Measurements from ENCODE around the gene ACACB.

Gene ACACB

GRCh38 chr12:109115758-109116610, at the start of gene ACACB:
TSS of gene ACACB (plus strand) at chr12:109116587. CDS start at chr12:109139406, 22,819 bp downstream.
- DNase-seq: no peak

- no peak for DNase-seq
Observed at GRCh38 chr12:109069307-109070271, 46.8 kb upstream of the ACACB start.

- DNase-seq: no peak
Observed at GRCh38 chr12:109074866-109075265, 41.5 kb upstream of the ACACB start.

- no peak for DNase-seq
Observed at GRCh38 chr12:109082751-109083150, 33.6 kb upstream of the ACACB start.

GRCh38 chr12:109084425-109084824, 32.0 kb upstream of the ACACB start:
- DNase-seq: no peak

GRCh38 chr12:109085590-109085989, 30.8 kb upstream of the ACACB start:
- no peak for DNase-seq

GRCh38 chr12:109087250-109087649, 29.1 kb upstream of the ACACB start:
- DNase-seq: no peak

GRCh38 chr12:109088818-109089217, 27.6 kb upstream of the ACACB start:
- no peak for DNase-seq

GRCh38 chr12:109089683-109090082, 26.7 kb upstream of the ACACB start:
- DNase-seq: no peak

- no peak for DNase-seq
Observed at GRCh38 chr12:109092497-109093021, 23.8 kb upstream of the ACACB start.

GRCh38 chr12:109093022-109093918, 23.1 kb upstream of the ACACB start, which contains the start of gene ALKBH2:
TSS of gene ALKBH2 (minus strand) at chr12:109093472. CDS start at chr12:109092786, 686 bp downstream.
- DNase-seq: peak; percentile 93 to 95

- no peak for DNase-seq
Observed at GRCh38 chr12:109097140-109097434, 19.3 kb upstream of the ACACB start.

- DNase-seq: peak; percentile 97
Observed at GRCh38 chr12:109097435-109098182, 18.8 kb upstream of the ACACB start, which contains the start of gene UNG. TSS of gene UNG (plus strand) at chr12:109097597. CDS start at chr12:109097680, 83 bp downstream.

- peak in 1 of 2 experiments; percentile 20 for DNase-seq
Observed at GRCh38 chr12:109098183-109098604, 18.2 kb upstream of the ACACB start.

- DNase-seq: no peak
Observed at GRCh38 chr12:109098651-109099050, 17.7 kb upstream of the ACACB start.

- DNase-seq: no peak
Observed at GRCh38 chr12:109099431-109100020, 16.9 kb upstream of the ACACB start.

GRCh38 chr12:109100741-109101140, 15.6 kb upstream of the ACACB start:
- DNase-seq: no peak

GRCh38 chr12:109102491-109102890, 13.9 kb upstream of the ACACB start:
- no peak for DNase-seq

GRCh38 chr12:109105176-109105575, 11.2 kb upstream of the ACACB start:
- DNase-seq: no peak

GRCh38 chr12:109109746-109110350, 6.5 kb upstream of the ACACB start:
- DNase-seq: no peak
